NB4 (cell line): ENCODE data around the gene EEPD1.
A peak's percentile ranks its signal among the peaks of the same experiment; 100 is the strongest.
"Not testable (repeated sequence)": the region's sequence is repeated elsewhere in the genome, so short reads cannot be mapped to it uniquely, and the experiment has no call there.

Experiments
- DNase-seq: peaks from one replicate; pipeline ENCODE4 v3.0.0; 2010; ENCODE audit warnings: low read depth
- H3K4me3 ChIP-seq: one replicate; pipeline ENCODE4 v1.5.1; 2011; ENCODE audit warnings: mild to moderate bottlenecking, low read depth, low read length, moderate library complexity
- MYC ChIP-seq: IDR thresholded peaks from 2 replicates; pipeline ENCODE4 v1.6.1; 2011; ENCODE audit warnings: low read depth, low read length
- POLR2A ChIP-seq: IDR thresholded peaks from 2 replicates; pipeline ENCODE4 v1.6.1; 2011; ENCODE audit warnings: mild to moderate bottlenecking; ENCODE audit not compliant: insufficient read length; ENCODE audit errors: extremely low read depth
- TF ChIP-seq, protein P1 (sequence below): IDR thresholded peaks from 2 replicates; pipeline ENCODE4 v1.6.1; 2011; ENCODE audit warnings: low read depth, low read length
- TF ChIP-seq, protein P2 (sequence below): IDR thresholded peaks from one replicate; pipeline ENCODE4 v1.5.1; 2012; ENCODE audit warnings: low read depth, low read length

EEPD1 gene

DNA sequence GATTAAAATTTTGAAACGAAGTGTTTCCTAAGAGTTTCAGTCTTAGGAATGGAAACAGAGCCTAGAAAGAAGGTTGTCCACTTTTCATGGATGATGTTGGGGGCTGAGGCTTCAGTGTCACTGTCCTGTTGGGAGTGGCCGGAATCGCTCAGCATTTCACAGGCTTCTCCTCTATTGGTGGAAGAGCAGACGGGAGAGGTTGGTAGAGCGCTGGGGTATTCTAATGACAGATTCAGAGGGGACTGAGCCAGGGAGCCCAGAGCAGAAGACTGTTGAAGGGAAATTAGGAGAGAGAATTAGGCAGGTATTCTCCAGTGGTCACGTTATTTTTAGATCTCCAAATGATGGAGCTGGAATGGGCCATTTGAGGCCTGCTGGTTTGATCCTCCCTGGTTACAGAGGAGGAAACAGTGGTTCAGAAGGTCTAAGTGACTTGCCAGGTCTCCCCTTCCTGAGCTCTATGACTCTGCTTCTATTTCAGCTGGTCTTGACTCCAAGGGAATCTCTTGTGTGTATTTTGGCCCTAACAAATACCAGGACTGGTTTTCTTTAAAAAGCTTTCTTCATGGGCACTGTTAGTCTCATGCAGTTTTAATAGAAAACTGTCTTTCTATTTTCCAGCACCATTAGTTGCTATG lies 35.7 kb upstream of the EEPD1 start:
- no peak overlapping the region for H3K4me3 ChIP-seq
- TF ChIP-seq POLR2A (no peak), MYC (no peak)
- TF ChIP-seq, protein P1, sequence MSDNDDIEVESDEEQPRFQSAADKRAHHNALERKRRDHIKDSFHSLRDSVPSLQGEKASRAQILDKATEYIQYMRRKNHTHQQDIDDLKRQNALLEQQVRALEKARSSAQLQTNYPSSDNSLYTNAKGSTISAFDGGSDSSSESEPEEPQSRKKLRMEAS, result no peak
- TF ChIP-seq, protein P2, sequence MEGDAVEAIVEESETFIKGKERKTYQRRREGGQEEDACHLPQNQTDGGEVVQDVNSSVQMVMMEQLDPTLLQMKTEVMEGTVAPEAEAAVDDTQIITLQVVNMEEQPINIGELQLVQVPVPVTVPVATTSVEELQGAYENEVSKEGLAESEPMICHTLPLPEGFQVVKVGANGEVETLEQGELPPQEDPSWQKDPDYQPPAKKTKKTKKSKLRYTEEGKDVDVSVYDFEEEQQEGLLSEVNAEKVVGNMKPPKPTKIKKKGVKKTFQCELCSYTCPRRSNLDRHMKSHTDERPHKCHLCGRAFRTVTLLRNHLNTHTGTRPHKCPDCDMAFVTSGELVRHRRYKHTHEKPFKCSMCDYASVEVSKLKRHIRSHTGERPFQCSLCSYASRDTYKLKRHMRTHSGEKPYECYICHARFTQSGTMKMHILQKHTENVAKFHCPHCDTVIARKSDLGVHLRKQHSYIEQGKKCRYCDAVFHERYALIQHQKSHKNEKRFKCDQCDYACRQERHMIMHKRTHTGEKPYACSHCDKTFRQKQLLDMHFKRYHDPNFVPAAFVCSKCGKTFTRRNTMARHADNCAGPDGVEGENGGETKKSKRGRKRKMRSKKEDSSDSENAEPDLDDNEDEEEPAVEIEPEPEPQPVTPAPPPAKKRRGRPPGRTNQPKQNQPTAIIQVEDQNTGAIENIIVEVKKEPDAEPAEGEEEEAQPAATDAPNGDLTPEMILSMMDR, result no peak
- no peak for DNase-seq

DNA sequence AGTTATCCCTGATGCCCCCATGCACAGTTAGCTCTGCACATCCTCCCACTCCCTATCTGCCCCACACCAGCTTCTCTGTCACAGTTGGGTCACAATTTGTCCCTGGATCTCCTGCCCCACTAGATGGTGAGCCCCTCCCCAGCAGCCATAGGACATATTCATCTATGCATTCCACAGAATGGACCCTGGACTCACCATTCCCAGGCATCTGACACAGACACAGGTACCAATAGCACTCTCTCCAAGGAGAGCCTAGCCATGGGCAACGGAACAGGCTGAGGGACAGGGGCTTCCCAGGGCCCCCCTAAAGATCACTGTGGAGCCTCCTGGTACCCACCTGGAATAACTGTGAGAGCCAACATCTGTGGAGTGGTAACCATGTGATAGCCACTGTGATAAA lies 34.7 kb upstream of the EEPD1 start:
- DNase-seq, result no peak
- TF ChIP-seq MYC, result no peak
- TF ChIP-seq, protein P2, result no peak
- no peak for TF ChIP-seq POLR2A
- TF ChIP-seq, protein P1, result no peak
- H3K4me3 ChIP-seq, result no peak overlapping the region

DNA sequence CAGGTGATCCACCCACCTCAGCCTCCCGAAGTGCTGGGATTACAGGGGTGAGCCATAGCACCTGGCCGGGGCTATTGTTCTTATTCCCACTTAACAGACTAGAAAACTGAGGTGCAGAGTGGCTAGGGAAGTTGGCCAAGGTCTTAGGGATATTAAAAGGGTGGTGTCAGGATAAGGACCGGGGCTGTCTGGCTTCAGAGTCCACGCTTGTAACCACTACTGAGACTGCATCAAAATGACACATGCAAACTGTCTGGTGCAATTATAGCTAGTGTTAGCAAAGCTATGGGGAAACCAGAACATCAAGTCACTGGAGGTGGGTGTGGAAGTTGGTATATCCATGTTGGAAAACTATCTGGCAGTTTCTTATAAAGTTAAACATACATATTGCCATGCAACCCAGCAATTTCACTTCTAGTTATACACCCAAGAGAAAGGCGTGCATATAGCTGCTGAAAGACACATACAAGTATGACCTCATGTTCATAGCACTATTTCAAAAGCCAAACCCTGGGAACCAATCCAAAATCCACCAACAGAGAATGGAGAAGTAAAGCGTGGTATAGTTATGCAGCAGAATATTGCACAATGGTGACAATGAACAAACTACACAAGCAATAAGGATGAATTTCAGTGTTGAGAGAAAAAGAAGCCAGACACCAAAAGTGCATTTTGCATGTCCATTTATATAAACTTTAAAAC lies 33.9 kb upstream of the EEPD1 start:
- peak; percentile 97 for DNase-seq
- TF ChIP-seq POLR2A (no peak), MYC (peak; percentile 90)
- TF ChIP-seq, protein P2, result no peak
- TF ChIP-seq, protein P1, result peak; percentile 90
- H3K4me3 ChIP-seq, result no peak overlapping the region

DNA sequence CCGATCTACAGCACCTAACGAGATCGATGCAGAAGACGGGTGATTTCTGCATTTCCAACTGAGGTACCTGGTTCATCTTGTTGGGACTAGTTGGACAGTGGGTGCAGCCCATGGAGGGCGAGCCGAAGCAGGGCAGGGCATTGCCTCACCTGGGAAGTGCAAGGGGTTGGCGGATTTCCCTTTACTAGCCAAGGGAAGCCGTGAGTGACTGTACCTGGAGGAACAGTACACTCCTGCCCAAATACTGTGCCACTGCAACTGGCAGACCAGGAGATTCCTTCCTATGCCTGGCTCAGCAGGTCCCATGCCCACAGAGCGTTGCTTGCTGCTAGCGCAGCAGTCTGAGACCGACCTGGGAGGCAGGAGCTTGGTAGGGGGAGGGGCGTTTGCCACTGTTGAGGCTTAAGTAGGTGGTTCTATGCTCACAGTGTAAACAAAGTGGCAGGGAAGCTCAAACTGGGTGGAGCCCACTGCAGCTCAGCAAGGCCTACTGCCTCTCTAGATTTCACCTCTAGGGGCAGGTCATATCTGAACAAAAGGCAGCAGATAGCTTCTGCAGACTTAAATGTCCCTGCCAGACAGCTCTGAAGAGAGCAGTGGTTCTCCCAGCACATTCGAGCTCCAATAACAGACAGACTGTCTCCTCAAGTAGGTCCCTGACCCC lies 32.9 kb upstream of the EEPD1 start:
- TF ChIP-seq, protein P2, result peak; percentile 1
- not testable (repeated sequence) for H3K4me3 ChIP-seq
- DNase-seq, result peak; percentile 44

DNA sequence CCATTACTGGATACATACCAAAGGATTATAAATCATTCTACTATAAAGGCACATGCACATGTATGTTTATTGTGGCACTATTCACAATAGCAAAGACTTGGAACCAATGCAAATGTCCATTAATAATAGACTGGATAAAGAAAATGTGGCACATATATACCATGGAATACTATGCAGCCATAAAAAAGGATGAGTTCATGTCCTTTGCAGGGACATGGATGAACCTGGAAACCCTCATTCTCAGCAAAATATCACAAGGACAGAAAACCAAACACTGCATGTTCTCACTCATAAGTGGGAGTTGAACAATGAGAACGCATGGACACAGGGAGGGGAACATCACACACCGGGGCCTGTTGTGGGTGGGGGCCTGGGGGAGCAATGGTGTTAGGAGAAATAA lies 27.4 kb upstream of the EEPD1 start:
- H3K4me3 ChIP-seq, result not testable (repeated sequence)

DNA sequence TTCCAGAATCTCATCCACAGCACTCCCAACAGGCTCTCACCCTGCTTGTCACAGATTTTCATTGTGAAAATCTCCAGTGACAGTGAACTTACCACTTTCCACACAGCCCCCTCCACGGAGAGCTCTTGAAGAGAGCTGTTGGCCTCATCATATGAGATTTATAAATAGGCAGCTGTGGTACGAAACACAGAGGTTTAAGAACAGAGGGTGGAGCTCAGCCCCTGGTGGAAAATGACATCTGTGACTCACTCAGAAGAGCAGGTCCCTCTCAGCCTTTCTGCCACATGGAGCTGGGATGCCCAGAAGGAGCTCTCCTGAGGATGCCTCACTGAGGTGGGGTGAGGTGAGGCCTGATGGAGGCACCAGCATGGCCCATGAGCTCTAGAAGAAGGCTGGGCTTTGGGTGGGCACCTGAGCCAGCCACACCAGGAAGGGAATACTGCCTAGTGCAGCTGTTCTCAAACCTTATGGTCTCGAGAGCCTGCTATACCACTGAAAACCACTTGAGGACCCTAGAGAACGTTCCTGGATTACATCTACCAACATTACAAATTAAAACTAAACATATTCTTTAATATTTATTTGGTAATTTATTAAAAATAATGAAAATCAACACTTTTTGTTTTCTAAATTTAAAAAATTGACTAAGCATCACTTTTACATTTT lies 25.8 kb upstream of the EEPD1 start:
- peak; percentile 42 for DNase-seq
- no peak overlapping the region for H3K4me3 ChIP-seq
- TF ChIP-seq, protein P1, result no peak
- TF ChIP-seq, protein P2, result no peak
- TF ChIP-seq POLR2A (no peak), MYC (no peak)

More for the DNA sequence above, 27.4 kb upstream of the EEPD1 start:
- not testable (repeated sequence) for DNase-seq
